GM19238 (cell line): ENCODE results near the gene DOCK9.

Experiments
- DNase-seq: peaks from one replicate; pipeline ENCODE4 v3.0.0; 2011; ENCODE audit warnings: low spot score; ENCODE audit not compliant: insufficient read length

The DOCK9 gene

DNA sequence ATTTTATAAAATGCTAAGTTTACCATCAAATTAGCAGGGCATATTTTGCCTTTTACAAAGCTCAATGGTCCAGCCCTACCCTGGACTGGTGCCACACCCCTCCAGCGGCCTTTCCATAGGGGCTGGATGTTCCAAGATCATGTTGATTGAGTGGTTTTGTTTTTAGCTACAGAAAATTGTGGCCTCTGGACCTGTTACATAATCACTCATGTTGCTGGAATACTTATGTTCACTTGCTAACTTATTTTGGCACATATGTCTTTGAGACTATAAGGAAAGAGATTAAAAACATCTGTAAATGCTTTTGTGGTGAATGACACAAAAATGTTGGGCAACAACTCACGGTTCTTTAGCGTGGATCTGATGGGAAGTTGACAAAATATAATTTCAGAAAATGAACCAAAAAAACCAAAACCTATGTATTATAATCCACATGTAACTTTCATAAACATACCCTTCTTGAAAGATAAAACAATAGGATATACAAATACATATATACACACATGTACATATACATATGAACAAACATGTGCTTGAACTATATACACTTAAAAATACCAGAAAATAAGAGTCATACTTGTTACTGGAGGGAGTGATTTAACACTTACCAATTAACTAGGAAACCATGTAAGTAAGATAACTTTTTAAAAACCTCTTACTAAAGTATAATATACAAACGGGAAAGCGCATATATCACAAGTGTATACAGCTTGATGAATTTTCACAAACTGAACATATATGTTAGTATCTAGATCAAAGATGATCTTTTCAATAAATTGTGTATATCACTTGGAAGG is 178.8 kb downstream of the DOCK9 start:
- no peak for DNase-seq

DNA sequence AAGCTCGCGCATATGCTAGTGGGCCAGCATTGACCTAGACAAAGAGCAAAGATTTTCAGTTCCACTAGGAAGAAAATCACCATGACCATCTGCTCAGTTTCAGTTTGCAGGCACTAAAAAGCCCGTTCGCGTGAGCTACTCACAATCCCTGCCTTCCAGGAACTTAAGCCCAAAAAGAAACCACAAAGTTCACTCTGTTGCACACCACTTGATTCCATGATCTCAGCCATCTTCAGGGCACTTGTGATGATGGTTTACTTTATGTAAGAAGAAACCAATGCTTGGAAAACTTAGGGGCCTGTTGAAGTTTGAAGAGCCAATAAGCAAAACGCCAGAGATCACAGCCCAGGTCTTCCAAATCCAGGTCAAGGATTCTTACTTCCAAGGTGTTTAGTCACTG is 180.4 kb downstream of the DOCK9 start:
- no peak for DNase-seq

DNA sequence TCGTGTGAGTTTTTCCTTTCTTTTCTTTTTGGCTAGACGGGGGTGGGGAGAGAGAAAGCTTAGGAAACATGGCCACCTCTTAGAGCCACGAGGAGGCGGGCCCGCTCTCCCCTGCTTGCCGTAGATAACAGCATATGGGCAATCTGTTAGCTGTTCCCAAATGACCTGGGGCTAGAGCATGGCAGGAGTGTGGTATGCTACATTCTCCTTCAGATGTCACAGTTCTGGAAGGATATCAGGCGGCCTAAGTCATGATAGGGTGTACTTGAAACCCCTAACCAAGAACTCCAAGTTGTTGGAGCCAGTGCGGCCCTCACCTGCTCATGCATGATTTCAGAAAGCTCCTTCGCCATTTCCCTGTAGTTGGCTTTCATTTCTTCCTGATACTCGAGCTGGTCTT is 181.1 kb downstream of the DOCK9 start:
- no peak for DNase-seq

DNA sequence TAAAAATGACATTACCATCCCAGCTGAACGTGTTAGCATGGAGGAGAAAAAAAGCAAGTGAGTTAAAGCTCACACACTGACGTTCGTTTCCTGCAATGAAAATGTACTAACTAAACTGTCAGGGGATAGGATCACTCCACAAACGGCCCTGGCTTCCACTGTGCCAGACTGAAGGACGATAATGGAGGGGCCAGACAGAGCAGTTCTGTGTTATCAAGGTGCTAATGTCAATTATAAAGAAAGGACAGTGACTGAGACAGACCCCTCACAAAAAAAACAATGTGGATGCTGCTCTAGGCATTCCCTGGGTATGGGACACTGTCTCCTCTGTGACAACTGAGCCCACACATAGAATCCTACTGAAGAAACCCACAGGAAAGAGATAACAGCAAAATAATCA is 181.7 kb downstream of the DOCK9 start:
- DNase-seq: no peak

DNA sequence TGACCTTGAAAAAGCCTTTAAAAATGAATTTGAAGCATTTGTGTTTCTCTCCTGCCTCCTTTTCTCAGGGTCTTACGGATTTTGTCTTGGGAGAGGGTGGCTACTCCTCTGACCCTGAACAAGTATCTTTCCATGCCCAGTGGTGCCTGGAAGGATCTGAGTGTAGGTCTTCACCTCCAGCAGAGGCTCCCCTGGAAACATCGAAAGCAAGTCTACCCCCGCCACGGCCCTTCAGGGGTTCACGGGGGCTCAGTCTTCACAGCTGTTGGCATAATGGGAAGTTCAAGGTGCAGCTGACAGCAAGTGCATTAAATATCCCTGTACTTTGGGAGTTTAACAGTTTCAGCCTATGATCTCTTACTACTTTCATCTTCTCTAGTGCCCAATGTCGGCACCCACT is 182.6 kb downstream of the DOCK9 start:
- DNase-seq: no peak

DNA sequence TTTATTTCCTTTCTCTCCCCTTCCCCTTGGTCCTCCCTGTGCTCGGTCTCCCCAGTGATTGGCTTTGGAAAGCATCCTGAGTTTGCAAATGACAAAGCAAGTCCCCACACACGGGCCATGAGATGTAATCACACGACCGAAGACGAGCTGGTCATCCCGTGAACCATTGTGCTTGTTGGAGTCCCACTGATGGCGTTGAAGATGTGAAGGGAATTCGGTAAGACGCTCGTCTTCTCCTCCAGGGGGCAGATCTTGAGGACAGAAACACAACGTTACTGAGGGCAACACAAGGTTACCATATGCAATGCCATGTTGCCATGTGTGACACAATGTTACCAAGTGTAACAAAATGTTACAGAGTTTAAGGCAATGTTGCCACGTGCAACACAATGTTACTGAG is 183.4 kb downstream of the DOCK9 start:
- DNase-seq: no peak

DNA sequence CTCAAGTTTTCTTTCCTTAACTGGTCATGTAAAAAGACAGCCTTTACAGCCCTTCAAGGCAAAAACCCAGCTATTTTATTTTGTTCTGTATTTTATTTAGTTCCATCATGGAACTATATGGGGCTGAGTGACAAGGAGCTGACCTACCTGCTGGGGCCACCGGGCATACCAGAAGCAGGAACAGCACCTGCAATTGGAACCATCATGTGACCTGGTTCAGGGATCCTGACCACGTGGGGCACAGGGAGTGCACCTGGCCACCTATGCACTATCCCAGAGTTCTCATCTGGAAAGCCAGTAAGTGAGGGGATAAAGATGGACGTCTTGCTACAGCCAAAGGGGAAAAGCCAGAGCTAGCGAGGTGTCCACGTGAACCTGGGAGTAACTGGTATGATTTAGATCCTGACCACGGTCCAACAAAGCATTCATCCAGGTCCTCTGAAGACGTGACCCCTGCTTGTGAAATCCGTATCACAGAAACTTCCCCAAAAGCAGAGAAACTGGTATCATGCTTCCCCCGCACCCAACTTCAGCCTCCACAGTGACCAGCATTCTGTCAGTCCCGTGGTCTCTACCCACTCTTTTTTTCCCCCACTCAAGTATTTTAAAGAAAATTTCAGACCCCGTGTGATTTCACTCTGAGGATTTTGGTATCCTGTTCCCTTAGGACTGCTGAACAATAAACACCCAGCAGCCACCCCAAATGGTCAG is 184.9 kb downstream of the DOCK9 start:
- DNase-seq: no peak

DNA sequence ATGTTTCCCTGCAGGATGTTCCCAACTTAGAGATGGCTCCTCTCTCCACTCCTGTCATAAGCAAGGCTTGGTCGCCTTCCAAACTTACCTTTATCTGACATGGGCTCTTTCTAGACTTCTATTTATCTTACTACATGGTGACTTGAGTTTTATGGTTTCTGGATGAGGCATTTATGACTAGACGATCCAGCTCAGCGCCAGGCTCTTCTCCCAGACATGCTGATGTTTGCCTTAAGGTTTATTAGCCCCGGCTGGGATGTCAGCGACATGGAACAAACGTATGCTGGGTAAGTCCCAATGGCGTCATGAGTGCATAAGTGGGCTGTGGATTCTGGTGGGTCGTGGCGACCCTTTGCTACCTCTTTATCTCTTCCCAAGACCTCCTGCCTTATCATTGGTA is 185.5 kb downstream of the DOCK9 start:
- no peak for DNase-seq

DNA sequence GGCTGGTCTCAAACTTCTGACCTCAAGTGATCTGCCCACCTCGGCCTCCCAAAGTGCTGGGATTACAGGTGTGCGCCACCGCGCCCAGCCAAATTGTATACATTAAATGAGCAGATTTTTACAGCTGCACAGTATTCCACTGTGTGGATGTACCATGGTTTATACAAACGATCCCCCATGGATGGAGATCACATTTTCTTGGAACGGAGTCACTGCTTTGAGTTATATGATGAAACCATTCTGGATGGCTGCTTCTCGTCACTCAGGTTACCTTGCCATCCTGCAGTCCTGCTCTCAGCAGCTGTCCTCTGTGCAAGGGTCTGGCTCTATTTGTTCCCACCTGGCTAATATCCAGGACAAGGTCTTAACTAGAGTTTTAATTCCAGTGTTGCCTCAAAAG is 186.3 kb downstream of the DOCK9 start:
- no peak for DNase-seq

DNA sequence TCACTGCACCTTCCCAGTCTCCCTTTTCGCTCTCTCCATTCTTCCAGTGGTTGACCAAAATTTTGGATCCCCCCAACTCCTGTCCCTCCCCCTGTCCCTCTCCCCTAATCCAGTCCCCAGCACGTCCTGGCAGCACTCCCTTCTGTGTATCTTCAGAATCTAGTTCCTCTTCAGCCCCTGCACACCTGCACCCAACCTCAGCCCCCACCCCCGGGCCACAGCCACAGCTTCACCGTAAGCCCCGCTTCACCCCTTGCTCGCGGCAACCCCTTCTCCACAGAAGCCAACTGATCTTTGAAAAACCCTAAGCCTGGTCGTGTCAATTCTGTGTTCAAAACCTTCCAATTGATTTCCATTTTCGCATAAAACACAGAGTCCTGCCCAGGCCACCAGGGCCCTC is 189.9 kb downstream of the DOCK9 start:
- no peak for DNase-seq

DNA sequence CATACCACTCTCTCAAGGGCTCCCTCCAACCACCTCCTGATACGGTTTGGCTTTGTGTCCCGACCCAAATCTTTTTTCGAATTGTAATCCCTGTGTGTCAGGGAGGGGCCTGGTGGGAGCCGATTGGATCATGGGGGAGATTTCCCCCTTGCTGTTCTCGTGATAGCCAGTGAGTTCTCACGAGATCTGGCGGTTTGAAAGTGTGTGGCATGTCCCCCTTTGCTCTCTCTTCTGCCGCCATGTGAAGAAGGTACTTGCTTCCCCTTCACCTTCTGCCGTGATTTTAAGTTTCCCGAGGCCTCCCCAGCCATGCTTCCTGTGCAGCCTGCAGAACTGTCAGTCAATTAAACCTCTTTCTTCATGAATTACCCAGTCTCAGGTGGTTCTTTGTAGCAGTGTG is 190.7 kb downstream of the DOCK9 start:
- DNase-seq: no peak

DNA sequence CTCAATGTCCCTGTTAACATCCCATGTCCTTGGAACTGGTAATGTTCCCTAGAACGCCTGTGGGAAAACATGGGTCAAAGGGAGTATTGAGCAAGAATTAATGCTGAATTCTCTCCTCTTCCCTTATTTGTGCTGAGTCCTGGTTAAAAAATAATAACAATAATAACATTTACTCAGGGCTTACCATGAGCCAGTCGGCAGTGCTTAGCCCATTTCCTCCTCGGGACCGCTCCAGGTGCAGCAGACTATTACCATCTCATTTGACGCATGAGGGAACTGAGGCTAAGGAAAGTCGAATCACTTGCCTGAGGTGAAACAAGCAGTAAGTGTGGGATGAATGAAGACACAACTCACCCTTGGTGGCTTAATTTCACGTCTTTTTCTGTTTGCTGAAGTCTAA is 191.8 kb downstream of the DOCK9 start:
- DNase-seq: no peak

DNA sequence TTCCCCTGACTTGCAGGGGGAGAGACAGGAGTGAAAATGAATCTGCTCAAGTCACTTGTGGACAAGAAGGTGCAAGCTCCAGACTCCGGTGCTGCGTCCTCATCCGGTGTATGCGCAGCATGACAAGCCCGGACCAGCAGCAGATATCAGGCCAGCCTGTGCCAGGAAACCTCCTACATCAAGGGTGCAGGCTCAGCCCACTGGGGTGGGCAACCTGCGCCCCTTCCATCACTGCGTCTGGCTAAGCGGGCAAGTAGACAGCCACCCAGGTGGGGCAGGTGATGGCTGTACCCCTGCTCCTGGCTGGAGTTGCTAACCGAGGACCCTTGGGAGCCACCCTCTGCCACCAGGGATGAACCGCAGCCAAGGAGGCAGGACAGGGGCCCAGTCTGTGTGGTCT is 192.5 kb downstream of the DOCK9 start:
- no peak for DNase-seq

DNA sequence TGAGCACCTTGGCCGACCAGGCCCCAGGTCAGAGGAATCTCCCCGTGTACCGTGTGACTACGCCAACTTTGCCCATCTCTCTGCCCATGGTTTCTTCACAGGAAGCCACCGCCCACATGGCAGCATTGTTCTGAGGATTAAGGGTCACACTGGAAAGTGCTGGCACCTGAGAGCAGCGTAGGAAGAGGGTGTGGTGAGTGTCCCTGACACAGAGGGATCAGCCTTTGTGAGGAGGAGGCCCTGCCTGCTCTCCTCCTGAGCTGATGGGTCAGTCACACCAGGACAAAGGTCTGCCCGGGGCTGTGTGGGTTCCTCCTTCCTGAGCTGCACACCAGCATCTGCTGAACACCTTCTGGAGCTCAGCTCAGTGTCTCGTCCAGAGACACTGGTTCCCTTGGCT is 193.2 kb downstream of the DOCK9 start:
- DNase-seq: no peak

DNA sequence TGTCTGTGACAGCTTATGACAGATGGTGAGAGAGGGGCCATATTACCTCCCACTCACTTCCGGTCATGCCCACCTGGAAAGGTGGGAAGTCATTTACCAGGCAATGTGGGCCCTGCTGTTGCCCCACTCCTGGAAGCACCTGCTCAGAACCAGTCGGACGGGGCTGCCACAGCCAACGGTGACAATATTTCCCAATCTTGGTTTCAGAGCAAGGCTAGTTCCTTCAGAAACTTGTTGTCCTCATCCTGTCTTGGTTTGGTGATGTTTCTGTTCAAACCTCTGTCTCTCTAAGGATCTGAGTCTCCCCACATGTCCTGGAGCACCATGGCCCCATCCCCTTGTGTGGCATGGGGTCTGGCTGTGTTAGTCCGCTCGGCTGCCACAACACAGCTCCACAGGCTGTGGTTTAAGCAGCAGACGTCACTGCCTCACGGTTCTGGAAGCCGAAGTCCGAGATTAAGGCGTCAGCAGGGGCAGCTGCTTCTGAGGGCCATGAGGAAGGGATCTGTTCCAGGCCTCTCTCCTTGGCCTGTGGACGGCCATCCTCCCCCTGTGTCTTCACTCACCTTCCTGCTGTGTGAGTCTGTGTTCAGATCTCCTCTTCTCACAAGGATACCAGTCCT is 193.9 kb downstream of the DOCK9 start:
- DNase-seq: no peak

DNA sequence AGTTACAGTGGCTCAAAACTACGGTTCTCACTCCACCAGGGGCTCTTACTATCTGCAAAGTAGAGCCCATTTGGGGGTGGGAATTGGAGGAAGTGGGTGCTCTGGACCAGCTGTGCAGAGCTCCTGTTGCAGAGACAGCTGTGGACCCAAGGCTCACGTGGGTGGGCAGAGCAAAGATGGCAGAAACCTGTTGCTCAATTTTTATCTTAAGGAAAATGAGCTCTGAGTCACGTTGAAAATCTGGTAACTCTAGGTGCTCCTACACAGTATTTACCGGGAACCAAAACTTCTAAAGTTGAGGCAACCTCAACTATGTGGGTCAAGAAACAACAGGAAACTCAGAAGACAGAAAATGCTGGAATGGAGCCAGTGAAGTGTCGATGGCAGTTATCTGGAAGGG is 195.2 kb downstream of the DOCK9 start:
- DNase-seq: no peak

DNA sequence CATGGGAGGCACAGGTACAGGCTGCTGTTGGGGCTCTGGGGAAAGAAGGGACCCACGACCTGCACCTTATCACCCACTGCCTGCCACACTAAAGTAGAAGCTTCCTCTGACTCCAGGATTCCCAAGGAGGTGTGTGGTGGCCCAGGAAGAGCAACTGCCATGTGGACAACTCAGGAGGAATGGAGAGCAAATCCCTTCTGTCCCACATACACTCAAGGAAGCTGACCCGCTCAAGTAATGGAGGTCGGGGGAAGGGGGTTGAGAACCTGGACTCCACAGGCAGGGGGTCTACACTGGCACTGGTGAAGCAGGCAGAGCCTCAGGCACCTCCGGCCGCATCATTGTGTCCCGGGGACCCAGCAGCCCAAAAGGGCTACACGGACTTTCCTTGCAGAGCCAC is 196.0 kb downstream of the DOCK9 start:
- DNase-seq: no peak

DNA sequence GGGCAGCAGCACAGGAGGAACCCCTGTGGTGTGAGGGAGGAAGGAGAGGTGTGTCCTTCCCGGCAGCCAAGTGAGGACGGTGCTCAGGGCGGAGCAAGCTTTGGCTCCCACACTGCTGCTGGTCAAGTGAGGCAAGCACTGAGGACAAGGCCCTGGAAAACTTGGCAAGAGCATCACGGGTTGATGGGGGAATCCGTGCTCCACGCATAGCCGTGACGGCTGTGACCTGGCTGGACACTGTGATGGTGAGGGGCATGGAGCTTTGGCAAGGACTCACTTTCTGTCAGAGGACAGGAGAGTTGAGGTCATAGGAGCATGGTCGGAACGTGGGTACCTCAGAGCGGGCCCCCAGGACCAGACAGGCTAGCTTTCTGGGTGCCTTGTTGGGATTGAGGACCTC is 196.4 kb downstream of the DOCK9 start:
- DNase-seq: no peak

DNA sequence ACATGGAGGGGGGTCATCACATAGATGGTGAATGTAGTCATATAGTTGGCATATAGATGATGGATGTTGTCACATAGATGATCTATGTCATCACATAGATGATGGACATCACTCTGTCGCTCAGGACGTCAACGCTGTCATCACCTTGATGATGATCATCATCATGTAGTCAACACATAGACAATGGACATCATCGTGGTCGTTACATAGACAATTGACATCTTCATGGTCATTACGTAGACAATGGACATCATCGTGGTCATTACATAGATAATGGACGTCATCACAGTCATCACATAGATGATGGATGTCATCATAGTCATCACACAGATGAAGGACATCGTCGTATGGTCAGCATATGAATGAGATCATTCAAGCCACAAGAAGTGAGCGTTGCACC is 196.8 kb downstream of the DOCK9 start:
- no peak for DNase-seq

DNA sequence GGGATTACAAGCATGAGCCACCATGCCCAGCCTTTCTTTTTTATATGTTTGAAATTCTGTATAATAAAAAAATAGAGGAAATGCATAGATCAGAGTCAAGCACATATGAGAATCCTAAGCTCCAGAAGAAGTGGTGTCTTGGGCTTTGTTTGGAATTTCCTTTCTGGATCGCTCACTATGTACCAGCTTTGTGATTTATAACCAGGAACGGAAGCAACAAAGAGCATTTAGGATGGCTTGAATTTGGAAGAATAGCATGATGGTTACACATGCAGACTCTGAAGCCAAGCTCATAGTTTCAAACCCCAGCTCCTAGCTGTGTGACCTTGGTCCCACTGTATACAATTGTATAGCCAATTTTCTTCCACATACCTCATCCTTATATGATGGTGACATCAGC is 197.4 kb downstream of the DOCK9 start:
- DNase-seq: no peak

DNA sequence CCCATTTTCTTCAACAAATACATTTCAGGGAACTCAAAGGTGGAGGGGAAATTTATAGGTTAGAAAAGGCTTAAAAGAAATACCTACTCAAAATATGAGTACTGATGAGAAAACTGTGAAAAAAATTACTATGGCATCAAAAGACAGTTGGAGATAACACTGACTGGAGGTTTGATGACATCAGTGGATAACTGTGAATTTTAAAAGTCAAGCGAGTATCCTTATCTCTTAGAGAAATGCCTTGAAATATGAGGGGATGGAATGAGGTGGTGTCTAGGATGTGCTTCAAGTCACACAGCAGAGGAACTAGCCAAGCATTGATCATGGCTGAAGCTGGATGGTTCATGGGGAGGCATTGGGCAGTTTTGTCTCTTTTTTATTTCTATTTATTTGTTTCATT is 198.2 kb downstream of the DOCK9 start:
- DNase-seq: no peak

DNA sequence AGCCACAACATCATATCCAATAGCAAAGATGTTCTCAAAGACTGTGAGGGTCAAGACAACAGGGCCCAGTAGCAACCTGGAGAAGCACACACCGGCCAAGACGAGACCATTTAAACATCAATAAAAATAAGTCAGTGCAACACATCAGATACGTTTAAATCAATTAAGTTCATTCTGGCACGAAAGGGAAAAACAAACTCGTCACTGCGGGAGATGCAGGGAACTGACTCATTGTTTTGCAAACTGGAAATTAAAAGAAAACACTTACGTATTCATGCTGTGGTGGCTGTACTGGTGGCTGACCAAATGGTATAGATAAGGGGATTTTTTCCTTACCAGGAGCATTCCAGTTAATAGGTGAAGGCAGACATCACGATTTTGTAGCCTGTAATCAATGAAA is 199.1 kb downstream of the DOCK9 start:
- no peak for DNase-seq

DNA sequence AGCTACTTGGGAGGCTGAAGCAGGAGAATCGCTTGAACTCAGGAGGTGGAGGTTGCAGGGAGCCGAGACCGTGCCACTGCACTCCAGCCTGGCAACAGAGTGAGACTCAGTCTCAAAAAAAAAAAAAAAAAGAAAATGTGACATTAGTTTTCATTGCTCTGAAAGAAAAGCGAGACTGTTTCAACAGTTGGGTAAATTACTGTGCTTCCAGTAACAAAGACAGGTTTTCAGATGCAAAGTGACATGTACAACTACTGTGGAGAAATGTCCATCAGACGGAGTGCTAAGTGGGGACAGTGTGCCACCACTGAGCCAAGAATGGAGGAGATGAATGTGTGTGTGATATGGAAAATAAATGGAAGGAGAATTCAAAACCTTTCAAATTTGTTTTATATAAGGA is 201.2 kb downstream of the DOCK9 start:
- no peak for DNase-seq
